GM19351 (cell line): ENCODE data around the gene ADM2.
"Not testable (repeated sequence)": the region's sequence is repeated elsewhere in the genome, so short reads cannot be mapped to it uniquely, and the experiment has no call there.

ENCODE experiments used
- ATAC-seq: cut with Tn5 transposase; IDR thresholded peaks from one replicate; pipeline ENCODE4 v1.9.1; 2021; ENCODE audit warnings: mild to moderate bottlenecking, moderate library complexity; ENCODE audit not compliant: unreplicated experiment

ADM2 gene, protein sequence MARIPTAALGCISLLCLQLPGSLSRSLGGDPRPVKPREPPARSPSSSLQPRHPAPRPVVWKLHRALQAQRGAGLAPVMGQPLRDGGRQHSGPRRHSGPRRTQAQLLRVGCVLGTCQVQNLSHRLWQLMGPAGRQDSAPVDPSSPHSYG

GRCh38 chr22:50481440-50482106, at the start of gene ADM2:
TSS of gene ADM2 (plus strand) at chr22:50481543. CDS start at chr22:50481848, 305 bp downstream.
- no peak for ATAC-seq

GRCh38 chr22:50432131-50432876, 49.0 kb upstream of the ADM2 start:
- no peak for ATAC-seq

- ATAC-seq, result not testable (repeated sequence)
These were observed 48.3 kb upstream of the ADM2 start for GRCh38 chr22:50432877-50433510.

DNA sequence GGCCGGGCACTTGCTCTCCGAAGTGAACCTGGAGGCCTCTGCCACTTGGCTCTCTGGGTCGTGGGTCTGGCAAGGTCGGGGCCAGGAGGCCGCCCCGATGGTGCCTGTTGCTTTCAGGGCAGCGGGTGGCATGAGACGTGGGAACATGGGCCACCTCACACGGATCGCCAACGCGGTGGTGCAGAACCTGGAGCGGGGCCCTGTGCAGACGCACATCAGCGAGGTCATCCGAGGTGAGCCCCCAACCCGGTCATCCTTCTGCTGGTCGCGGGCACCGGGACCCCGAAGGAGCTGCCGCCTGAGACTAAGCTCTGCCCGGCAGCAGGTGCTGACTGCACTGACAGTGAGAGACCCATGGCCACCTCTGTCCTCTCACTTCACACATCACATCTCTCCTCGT, 46.5 kb upstream of the ADM2 start:
- no peak for ATAC-seq

- no peak for ATAC-seq
These were observed 45.9 kb upstream of the ADM2 start for GRCh38 chr22:50435291-50436014.

GRCh38 chr22:50436015-50436830, 45.1 kb upstream of the ADM2 start:
- ATAC-seq, result no peak

- ATAC-seq, result no peak
These were observed 44.5 kb upstream of the ADM2 start for GRCh38 chr22:50436841-50437341.

GRCh38 chr22:50437511-50438304, 43.6 kb upstream of the ADM2 start:
- no peak for ATAC-seq

- ATAC-seq, result no peak
These were observed 42.8 kb upstream of the ADM2 start for GRCh38 chr22:50438305-50439275.

- ATAC-seq, result no peak
These were observed 42.0 kb upstream of the ADM2 start for GRCh38 chr22:50439314-50439870.

- no peak for ATAC-seq
These were observed 41.4 kb upstream of the ADM2 start for GRCh38 chr22:50439871-50440331.

DNA sequence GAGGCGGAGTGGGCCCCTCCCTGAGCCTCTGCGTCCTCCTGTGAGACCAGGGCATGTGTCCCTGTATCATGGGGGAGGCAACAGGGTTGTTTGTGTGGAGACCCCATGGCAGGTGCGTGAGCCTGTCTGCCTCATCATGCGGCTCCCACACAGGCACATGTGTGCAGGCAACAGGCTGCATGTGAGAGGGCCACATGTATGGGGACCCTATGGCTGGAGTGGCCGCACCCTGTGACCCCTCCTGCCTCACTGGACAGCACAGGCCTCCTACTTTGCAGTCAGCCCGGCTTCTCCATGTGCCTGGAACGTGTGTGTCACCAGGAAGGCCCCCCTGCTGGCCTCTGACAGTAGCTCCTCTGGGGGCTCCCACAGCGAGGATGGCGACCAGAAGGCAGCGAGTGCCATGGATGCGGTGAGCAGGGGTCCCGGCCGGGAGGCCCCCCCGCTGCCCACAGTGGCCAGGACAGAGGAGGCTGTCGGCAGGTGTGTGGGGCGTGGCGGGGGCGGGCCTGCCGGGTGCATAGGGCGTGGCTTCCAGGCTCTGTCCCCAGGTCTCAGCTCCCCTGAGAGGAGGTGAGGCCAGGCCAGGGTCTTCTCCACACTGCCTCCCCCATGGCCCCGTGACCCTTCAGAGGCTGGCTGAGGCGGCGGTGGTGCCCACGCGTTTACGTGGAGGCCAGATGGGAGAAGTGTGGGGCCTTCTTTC, 40.6 kb upstream of the ADM2 start:
- no peak for ATAC-seq

DNA sequence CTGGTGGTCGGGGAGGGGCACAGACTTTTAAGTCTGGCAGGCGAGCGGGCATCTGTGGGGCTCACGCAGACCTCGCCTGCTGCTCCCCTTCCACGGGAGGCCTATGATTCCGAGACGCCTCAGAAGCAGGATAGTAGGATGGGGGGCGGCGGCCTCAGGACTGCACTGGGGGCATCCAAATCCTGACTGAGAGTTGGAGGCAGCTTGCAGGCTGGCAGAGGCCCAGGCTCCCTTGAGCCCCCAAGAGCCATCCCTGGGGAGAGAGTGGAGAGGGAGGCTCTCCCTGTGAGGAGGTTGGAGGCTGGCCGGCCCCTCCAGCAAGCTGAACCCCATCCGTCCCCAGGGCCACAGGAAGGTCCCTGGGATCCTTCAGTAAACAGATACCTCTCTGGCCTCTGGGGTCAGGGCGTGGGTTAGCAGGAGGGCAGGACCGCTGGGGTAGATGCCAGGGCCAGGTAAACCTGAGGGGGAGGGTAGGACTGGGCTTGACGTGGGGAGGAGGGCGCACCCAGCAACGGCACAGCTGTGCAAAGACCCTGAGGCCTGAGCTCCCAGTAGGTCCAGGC, 39.8 kb upstream of the ADM2 start:
- no peak for ATAC-seq

DNA sequence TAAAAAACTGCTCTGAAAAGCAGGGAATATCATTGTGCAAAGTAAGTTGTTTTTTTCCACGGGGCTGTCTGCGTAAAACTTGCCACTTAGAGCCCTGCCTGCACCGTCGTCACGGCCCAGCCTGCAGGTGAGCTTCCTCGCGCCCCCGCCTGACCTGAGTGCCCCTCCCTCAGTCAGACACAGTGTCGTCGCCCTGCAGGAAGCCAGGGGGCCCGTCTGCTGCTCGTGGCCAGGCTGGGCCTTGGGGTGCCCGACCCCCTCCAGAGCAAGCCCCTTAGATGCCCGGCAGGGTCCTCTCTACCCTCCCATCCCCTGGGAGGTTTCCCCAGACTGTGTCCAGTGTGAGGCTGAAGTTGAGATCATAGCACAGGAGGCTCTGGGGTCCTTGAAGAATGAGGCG, 38.1 kb upstream of the ADM2 start:
- no peak for ATAC-seq

DNA sequence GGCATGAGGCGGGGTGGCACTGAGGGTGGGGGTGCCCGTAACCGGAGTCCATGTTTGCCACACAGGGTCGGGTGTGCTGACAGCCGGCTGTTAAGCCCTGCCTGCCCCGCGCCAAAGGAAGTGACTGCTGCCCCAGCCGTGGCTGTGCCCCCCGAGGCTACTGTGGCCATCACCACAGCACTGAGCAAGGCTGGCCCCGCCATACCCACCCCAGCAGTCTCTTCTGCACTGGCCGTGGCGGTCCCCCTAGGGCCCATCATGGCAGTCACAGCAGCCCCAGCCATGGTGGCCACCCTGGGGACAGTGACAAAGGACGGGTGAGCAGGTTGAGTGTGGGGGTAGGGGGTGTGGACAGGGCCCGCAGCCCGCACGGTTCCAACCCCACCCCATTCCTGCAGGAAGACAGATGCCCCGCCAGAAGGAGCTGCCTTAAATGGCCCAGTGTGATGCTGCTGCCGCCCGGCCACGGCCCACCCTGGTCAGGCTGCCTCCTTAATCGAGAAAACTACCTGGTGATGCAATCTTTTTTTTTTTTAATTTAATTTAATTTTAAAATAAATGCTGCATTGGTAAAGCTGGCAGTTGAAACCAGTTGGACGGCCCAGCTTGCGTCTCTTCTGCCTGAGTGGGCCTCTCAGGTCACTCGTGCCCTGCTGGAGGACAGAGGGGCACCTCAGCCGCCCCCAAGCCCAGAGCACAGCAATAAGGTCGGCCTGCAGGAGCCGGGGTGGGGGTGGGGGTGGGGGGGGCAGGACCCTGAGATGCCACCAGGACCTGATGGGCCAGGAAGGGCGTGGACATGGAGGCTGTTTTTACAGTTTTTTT, 37.3 kb upstream of the ADM2 start:
- ATAC-seq, result no peak

- ATAC-seq, result no peak
These were observed 36.7 kb upstream of the ADM2 start for GRCh38 chr22:50444663-50445062.
